ENCODE measurements around the gene EVC2.

The EVC2 gene

DNA sequence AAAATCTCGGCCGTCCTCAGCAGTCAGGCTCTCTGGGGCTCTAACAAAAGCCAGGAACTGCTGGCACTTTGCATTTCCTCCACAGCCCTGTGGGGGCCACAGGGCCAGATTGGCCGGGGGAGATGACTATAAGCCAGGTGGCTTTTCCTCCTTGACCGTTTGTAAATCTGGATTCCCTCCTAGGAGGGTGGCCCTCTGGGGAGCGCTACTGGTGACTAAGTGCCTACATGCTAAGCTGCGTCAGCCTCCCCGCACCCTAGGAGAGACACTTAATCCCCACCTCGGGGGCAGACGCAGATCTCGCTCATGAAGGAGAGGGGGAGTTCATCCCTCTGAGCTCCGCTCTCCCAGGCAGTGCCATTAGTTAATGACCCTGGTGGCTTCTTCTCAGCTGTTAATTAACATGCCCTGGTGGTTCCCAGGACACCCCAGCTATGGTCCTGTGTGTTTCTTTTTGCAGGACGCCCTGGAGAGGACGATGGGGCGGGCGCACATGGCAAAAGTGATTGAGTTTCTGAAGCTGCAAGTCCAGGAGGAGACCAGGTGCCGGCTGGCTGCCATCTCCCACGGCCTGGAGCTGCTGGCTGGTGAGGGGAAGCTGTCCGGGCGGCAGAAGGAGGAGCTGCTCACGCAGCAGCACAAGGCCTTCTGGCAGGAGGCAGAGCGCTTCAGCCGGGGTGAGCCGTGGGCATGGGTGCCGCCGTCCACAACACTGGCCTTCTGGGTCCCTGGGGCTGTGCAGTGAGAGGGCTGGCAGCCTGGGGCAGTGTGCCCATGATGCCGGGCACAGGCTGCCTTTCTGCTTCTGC, 44.2 kb upstream of the EVC2 start:
- no peaks in the 10 kb centered on the region for H3K27me3 ChIP-seq (ENCODE audit: control insufficient read depth, insufficient read depth, low read length)
- H3K9ac ChIP-seq (ENCODE audit: low read length) = no peak overlapping the region
- H3K4me1 ChIP-seq (ENCODE audit: control insufficient read depth, low read depth, low read length) = peaks cover 20% of the 10 kb centered on the region
- peak overlapping the region; percentile 40 for H3K4me3 ChIP-seq (ENCODE audit: low read length)
- H3K36me3 ChIP-seq (ENCODE audit: control insufficient read depth, low read depth, low read length) = peaks cover 8% of the 10 kb centered on the region
- H3K9me3 ChIP-seq (ENCODE audit: control insufficient read depth, low read depth, low read length) = no peaks in the 10 kb centered on the region
- peak overlapping the region; percentile 36 for H3K27ac ChIP-seq (ENCODE audit: low read length)

DNA sequence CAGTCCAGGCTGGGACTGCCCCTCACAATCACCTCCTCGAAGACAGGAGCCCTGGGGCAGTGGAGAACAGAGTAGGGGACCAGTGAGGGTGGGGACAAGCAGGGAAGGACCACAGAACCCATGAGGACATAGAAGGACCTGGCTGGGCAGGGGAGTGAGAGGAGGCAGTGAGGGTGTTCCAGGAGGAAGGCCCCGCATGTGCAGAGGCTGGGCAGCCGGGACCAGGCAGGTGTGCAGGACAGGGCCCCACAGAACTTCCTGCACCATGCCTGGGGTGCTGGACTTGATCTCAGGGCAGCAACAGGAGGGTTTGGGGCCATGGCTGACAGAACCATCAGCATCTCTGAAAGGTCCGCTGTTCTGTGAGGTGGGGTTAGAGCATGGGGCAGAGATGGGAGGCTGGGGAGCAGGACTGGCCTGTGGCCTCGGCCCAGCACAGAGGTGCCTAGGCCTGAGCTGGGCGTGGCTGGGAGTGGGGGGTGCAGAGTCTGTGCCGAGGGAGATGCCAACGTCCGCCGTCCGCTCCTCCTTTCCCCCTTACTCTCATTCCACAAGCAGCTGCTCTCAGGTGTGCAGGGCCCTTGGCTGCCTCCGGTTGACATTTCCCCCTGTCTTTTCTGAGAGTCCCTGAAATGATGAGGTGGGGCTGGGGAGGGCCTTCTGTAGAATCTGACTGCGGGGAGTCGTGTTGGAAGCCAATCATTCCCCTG, 43.5 kb upstream of the EVC2 start:
- no peaks in the 10 kb centered on the region for H3K9me3 ChIP-seq (ENCODE audit: control insufficient read depth, low read depth, low read length)
- H3K4me1 ChIP-seq (ENCODE audit: control insufficient read depth, low read depth, low read length) = peaks cover 20% of the 10 kb centered on the region
- H3K4me3 ChIP-seq (ENCODE audit: low read length) = no peak overlapping the region
- H3K9ac ChIP-seq (ENCODE audit: low read length) = no peak overlapping the region
- no peak overlapping the region for H3K27ac ChIP-seq (ENCODE audit: low read length)
- no peaks in the 10 kb centered on the region for H3K27me3 ChIP-seq (ENCODE audit: control insufficient read depth, insufficient read depth, low read length)
- H3K36me3 ChIP-seq (ENCODE audit: control insufficient read depth, low read depth, low read length) = peaks cover 8% of the 10 kb centered on the region

- Histone ChIP-seq H3K27me3 (ENCODE audit: control insufficient read depth, insufficient read depth, low read length) (no peaks in the 10 kb centered on the region), H3K9me3 (ENCODE audit: control insufficient read depth, low read depth, low read length) (no peaks in the 10 kb centered on the region), H3K36me3 (ENCODE audit: control insufficient read depth, low read depth, low read length) (peaks cover 3% of the 10 kb centered on the region), H3K27ac (ENCODE audit: low read length) (no peak overlapping the region), H3K4me1 (ENCODE audit: control insufficient read depth, low read depth, low read length) (peaks cover 20% of the 10 kb centered on the region), H3K4me3 (ENCODE audit: low read length) (no peak overlapping the region), H3K9ac (ENCODE audit: low read length) (no peak overlapping the region)
Observed at GRCh38 chr4:5750946-5751665, 42.7 kb upstream of the EVC2 start.

- no peak overlapping the region for H3K9ac ChIP-seq (ENCODE audit: low read length)
- H3K4me1 ChIP-seq (ENCODE audit: control insufficient read depth, low read depth, low read length) = peaks cover 20% of the 10 kb centered on the region
- H3K9me3 ChIP-seq (ENCODE audit: control insufficient read depth, low read depth, low read length) = no peaks in the 10 kb centered on the region
- H3K27me3 ChIP-seq (ENCODE audit: control insufficient read depth, insufficient read depth, low read length) = no peaks in the 10 kb centered on the region
- H3K4me3 ChIP-seq (ENCODE audit: low read length) = no peak overlapping the region
- peaks cover 3% of the 10 kb centered on the region for H3K36me3 ChIP-seq (ENCODE audit: control insufficient read depth, low read depth, low read length)
- no peak overlapping the region for H3K27ac ChIP-seq (ENCODE audit: low read length)
Observed at GRCh38 chr4:5750052-5750945, 41.9 kb upstream of the EVC2 start.

DNA sequence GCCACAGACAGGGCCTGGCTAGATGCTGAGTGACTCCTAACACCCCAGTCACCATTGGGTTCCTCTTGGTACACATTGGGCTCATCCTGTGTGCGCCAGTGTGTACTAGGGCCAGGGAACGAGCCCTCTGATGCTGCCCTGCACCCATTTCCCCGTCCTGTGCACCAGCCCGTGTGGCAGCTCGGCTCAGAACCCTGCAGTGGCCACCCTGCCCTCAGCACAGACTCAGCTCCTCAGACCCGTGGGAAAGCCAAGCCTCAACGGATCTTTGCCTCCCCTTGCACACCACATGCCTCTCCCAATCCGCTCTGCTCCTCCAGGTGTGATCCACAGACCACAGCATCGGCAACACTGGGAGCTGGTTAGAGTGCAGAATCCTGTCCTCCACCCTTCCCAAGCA, 41.2 kb upstream of the EVC2 start:
- H3K36me3 ChIP-seq (ENCODE audit: control insufficient read depth, low read depth, low read length) = peaks cover 3% of the 10 kb centered on the region
- H3K9ac ChIP-seq (ENCODE audit: low read length) = no peak overlapping the region
- H3K4me3 ChIP-seq (ENCODE audit: low read length) = no peak overlapping the region
- no peaks in the 10 kb centered on the region for H3K9me3 ChIP-seq (ENCODE audit: control insufficient read depth, low read depth, low read length)
- H3K27ac ChIP-seq (ENCODE audit: low read length) = no peak overlapping the region
- peaks cover 20% of the 10 kb centered on the region for H3K4me1 ChIP-seq (ENCODE audit: control insufficient read depth, low read depth, low read length)
- H3K27me3 ChIP-seq (ENCODE audit: control insufficient read depth, insufficient read depth, low read length) = no peaks in the 10 kb centered on the region

GRCh38 chr4:5747738-5748375, 39.5 kb upstream of the EVC2 start:
- Histone ChIP-seq H3K36me3 (ENCODE audit: control insufficient read depth, low read depth, low read length) (peaks cover 10% of the 10 kb centered on the region), H3K9ac (ENCODE audit: low read length) (no peak overlapping the region), H3K9me3 (ENCODE audit: control insufficient read depth, low read depth, low read length) (no peaks in the 10 kb centered on the region), H3K4me3 (ENCODE audit: low read length) (no peak overlapping the region), H3K27me3 (ENCODE audit: control insufficient read depth, insufficient read depth, low read length) (no peaks in the 10 kb centered on the region), H3K27ac (ENCODE audit: low read length) (no peak overlapping the region), H3K4me1 (ENCODE audit: control insufficient read depth, low read depth, low read length) (peaks cover 17% of the 10 kb centered on the region)

DNA sequence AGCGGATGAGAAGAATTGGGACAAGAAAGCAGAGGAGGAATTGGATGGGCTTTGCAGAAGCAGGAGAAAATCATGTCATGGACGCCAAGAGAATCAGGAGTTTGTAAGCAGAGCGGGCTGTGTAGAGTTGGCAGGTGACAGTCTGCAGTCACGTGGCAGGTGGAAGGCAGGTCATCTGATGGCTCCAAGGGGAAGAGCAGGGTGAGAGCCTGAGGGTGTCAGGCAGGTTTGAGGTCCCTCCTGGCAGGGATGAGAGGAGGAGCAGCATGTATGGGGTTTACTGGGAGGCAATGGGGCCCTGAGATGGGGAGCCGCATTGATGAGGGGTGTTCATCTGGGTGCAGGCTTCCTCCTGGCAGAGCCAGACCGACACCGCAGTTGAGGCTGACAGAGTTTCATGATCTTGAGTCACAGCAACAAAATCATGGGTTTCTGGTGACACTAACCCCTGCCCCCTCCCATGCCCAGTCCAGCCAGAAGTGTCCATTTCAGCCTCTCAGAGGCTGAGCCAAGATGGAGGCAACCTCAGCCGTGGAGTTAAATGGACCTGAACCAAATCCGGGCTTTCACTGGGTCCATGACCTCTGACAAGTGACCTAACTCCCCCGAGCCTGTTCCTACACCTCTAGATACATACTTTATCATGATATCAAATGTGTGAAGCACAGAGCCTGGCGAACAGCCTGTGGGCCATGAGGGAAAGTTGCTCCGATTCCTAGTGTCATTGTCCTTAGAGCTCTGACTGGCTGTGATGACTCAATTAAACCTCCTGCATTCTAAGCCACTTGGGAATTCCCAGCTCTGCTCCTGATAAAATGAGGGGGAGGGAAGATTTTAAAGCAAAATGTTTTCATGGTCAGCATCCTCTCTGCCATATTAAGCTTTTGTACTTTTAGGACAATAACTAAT, 38.7 kb upstream of the EVC2 start:
- Histone ChIP-seq H3K36me3 (ENCODE audit: control insufficient read depth, low read depth, low read length) (peaks cover 18% of the 10 kb centered on the region), H3K27me3 (ENCODE audit: control insufficient read depth, insufficient read depth, low read length) (no peaks in the 10 kb centered on the region), H3K9ac (ENCODE audit: low read length) (no peak overlapping the region), H3K27ac (ENCODE audit: low read length) (no peak overlapping the region), H3K9me3 (ENCODE audit: control insufficient read depth, low read depth, low read length) (no peaks in the 10 kb centered on the region), H3K4me3 (ENCODE audit: low read length) (no peak overlapping the region), H3K4me1 (ENCODE audit: control insufficient read depth, low read depth, low read length) (peaks cover 12% of the 10 kb centered on the region)

DNA sequence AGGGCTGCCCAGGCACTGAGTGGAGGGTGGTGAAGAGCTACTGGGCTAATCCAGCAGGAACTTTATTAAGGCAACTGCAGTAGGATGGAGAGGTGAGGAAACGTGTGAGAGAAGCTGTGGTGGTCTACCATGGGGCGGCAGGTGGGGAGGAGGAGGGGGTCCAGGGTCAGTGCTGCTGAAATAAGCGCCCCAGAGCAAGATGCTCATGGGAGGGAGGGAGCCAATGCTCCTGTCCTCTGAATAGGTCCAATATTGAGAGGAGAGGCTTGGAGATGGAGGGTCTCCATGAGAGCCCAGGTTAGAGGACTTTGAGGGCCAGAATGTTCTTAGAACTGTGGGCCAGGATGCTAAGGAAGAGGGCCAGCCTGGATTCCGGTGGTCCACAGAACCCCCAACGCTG, 37.9 kb upstream of the EVC2 start:
- H3K4me1 ChIP-seq (ENCODE audit: control insufficient read depth, low read depth, low read length) = peaks cover 4% of the 10 kb centered on the region
- H3K9me3 ChIP-seq (ENCODE audit: control insufficient read depth, low read depth, low read length) = no peaks in the 10 kb centered on the region
- H3K27ac ChIP-seq (ENCODE audit: low read length) = no peak overlapping the region
- peaks cover 19% of the 10 kb centered on the region for H3K36me3 ChIP-seq (ENCODE audit: control insufficient read depth, low read depth, low read length)
- H3K9ac ChIP-seq (ENCODE audit: low read length) = no peak overlapping the region
- no peaks in the 10 kb centered on the region for H3K27me3 ChIP-seq (ENCODE audit: control insufficient read depth, insufficient read depth, low read length)
- no peak overlapping the region for H3K4me3 ChIP-seq (ENCODE audit: low read length)

DNA sequence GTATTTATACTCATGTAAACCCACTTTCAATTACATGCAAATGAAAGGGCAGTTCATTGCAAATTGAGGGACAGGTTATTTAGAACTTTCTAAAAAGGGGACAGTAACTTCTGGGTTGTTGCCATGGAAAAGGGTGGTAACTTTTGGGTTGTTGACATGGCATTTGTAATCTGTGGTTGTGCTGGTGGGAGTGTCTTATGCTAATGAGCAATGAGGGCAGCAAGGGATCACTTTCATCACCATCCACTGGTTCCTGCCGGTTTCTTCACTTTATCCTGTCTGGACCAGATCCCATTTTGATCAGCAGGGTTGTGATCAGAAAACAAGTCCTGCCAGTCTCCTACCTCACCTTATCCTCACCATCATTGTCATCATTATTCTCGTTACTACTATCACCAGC, 34.6 kb upstream of the EVC2 start:
- Histone ChIP-seq H3K27ac (ENCODE audit: low read length) (no peak overlapping the region), H3K36me3 (ENCODE audit: control insufficient read depth, low read depth, low read length) (peaks cover 16% of the 10 kb centered on the region), H3K27me3 (ENCODE audit: control insufficient read depth, insufficient read depth, low read length) (no peaks in the 10 kb centered on the region), H3K4me1 (ENCODE audit: control insufficient read depth, low read depth, low read length) (no peaks in the 10 kb centered on the region), H3K9me3 (ENCODE audit: control insufficient read depth, low read depth, low read length) (no peaks in the 10 kb centered on the region), H3K9ac (ENCODE audit: low read length) (no peak overlapping the region), H3K4me3 (ENCODE audit: low read length) (no peak overlapping the region)

DNA sequence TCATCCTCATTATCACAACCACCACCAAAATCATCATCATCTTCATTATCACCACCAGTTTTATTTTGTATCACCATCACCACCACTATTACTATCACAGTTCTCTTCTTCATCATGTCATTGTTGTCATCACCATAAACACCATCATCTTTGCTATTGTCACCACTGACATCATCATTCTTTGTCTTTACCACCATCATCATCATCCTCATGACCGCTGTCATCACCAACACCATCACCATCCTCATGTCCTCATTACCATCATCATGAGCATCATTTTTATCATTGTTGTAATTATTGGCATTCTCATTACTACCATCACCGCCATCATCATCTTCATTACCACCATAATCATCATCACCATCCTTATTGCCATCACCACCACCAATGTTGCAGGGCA, 34.0 kb upstream of the EVC2 start:
- peaks cover 16% of the 10 kb centered on the region for H3K36me3 ChIP-seq (ENCODE audit: control insufficient read depth, low read depth, low read length)
- no peak overlapping the region for H3K27ac ChIP-seq (ENCODE audit: low read length)
- no peak overlapping the region for H3K4me3 ChIP-seq (ENCODE audit: low read length)
- no peaks in the 10 kb centered on the region for H3K4me1 ChIP-seq (ENCODE audit: control insufficient read depth, low read depth, low read length)
- H3K9ac ChIP-seq (ENCODE audit: low read length) = no peak overlapping the region
- no peaks in the 10 kb centered on the region for H3K9me3 ChIP-seq (ENCODE audit: control insufficient read depth, low read depth, low read length)
- no peaks in the 10 kb centered on the region for H3K27me3 ChIP-seq (ENCODE audit: control insufficient read depth, insufficient read depth, low read length)

Measured in iPS-18a (cell line).